T-helper 17 cell (primary cell): ENCODE measurements around the gene AMBP. TPM values are rescaled to one million over a fixed set of nuclear protein-coding genes. Genes with fewer than 3 reads are reported as not detected.

ENCODE experiments used
- ATAC-seq: fragments of 150-1000 bp; cut with Tn5 transposase; 2 replicates; pipeline ENCODE4 v1.10.0; 2021; ENCODE audit warnings: mild to moderate bottlenecking, moderate library complexity
- DNase-seq, 3 donors: peaks; one replicate each; pipeline versions ENCODE4 v3.0.0 to v3.0.0-alpha.2; 2020 to 2021
- H3K9me3 ChIP-seq: one replicate; pipeline ENCODE4 v1.7.0; 2013; ENCODE audit warnings: low read length, mild to moderate bottlenecking; ENCODE audit not compliant: control insufficient read depth, poor library complexity, severe bottlenecking
- H3K27ac Mint-ChIP-seq: one replicate; pipeline ENCODE4 v1.8.0; 2022; ENCODE audit warnings: mild to moderate bottlenecking, moderate library complexity, mixed read lengths
- H3K27me3 Mint-ChIP-seq: one replicate; pipeline ENCODE4 v1.8.0; 2022; ENCODE audit warnings: mixed read lengths
- H3K36me3 Mint-ChIP-seq: one replicate; pipeline ENCODE4 v1.8.0; 2022; ENCODE audit warnings: low read depth, mixed read lengths
- H3K4me1 Mint-ChIP-seq: one replicate; pipeline ENCODE4 v1.8.0; 2022; ENCODE audit warnings: mild to moderate bottlenecking, mixed read lengths
- H3K4me3 Mint-ChIP-seq: one replicate; pipeline ENCODE4 v1.8.0; 2022; ENCODE audit warnings: mild to moderate bottlenecking, moderate library complexity, mixed read lengths
- total RNA-seq, 4 donors: library from RNA in 2 of 4; stranded (reverse) in 2 of 4; gene quantifications; one replicate each; pipeline ENCODE4 v1.2.3 and lab custom pipeline; 2022 to 2026

Gene AMBP
- total RNA-seq, 2 donors from 2014 or later, result not detected

DNA sequence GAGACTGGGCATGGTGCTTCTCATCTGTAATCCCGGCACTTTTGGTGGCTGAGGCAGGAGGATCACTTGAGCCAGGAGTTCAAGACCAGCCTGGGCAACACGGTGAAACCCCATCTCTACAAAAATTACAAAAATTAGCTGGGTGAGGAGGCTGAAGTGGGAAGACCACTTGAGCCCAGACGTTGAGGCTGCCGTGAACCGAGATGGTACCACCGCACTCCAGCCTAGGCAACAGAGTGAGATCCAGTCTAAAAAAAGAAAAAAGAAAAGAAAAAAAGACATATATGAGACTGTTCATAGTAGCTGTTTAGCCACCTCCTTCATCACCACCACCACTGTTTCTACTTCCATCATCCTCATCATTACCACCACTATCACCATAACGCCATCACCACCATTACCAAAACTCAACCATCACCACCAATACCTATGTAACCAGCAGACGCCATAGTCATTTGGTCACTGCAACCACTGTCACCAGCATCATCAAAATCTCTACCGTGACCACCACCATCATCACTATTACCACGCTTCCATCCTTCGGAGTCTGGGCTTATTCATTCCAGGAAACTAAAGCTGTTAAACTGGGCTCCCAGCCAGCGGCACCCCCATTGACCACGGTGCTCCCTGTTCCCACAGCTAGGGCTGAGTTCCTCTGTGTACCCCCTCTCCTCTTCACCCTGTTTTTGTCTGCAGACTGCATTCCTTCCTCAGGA, 29.3 kb upstream of the AMBP start:
- Mint-ChIP-seq H3K27ac (no peak overlapping the region), H3K27me3 (peaks cover 19% of the 10 kb centered on the region), H3K4me1 (peaks cover 5% of the 10 kb centered on the region), H3K36me3 (no peaks in the 10 kb centered on the region), H3K4me3 (no peak overlapping the region)
- DNase-seq (no peak), ATAC-seq (no peak)
- no peaks in the 10 kb centered on the region for H3K9me3 ChIP-seq

DNA sequence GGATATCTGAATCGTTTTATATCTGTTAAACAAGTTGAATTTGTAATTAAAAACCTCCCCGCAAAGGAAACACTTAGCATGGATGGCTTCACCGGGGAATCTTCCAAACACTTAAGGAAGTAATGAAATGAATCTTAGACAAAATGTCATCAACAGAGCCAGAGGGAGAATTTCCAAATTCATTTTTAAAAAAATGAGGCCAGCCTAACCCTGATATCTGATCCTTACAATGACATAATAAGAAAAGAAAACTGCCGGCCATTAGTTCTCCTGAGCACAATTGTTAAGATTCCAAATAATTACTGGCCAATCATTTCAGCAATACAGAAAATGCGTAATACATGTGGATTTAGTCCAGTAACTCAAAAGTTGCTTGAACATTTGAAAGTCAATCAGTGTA, 27.1 kb upstream of the AMBP start:
- no peaks in the 10 kb centered on the region for H3K9me3 ChIP-seq
- DNase-seq (no peak), ATAC-seq (no peak)
- H3K27me3 Mint-ChIP-seq, result peaks cover 7% of the 10 kb centered on the region
- H3K4me1 Mint-ChIP-seq, result peaks cover 5% of the 10 kb centered on the region
- no peak overlapping the region for H3K27ac Mint-ChIP-seq
- H3K4me3 Mint-ChIP-seq, result no peak overlapping the region
- H3K36me3 Mint-ChIP-seq, result no peaks in the 10 kb centered on the region

DNA sequence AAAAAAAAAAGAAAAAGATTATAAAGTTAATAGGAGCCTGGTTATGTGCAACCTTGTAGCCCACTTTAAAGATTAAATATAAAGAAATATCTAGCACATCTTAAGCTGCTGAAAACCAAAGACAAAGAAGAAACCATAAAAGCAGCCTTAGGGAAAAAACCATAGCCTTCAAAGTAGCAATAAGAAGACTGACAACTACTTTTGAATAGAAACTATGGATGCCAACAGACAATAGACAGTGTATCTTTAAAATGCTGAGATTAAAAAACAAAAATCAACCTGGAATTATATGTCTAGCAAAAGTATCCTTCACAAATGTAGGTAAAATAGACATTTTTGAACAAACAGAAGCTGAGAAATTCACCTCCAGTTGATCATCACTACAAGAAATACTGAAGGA, 24.4 kb upstream of the AMBP start:
- no peaks in the 10 kb centered on the region for H3K9me3 ChIP-seq
- Mint-ChIP-seq H3K27ac (no peak overlapping the region), H3K36me3 (no peaks in the 10 kb centered on the region), H3K4me1 (peaks cover 5% of the 10 kb centered on the region), H3K4me3 (no peak overlapping the region), H3K27me3 (peaks cover 12% of the 10 kb centered on the region)
- DNase-seq, result no peak
- no peak for ATAC-seq

DNA sequence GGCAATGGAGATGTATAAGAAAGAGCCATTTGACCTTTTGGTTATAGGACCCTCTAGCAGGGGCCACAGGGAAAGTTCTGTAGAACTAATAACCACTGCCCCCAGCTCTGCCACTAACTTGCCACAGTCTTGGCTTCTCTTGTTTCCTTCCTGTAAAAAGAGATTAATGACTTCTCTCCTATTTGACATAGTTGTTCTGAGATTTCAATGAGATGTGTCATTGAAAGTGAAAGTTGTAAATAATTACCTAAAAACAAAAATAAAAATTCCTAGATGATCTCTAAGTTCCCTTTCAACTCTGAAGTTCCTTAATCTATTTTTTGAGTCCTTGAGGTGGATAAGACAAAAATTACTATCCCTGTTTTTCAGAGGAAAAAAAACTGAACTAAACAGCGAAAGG, 22.4 kb upstream of the AMBP start:
- Mint-ChIP-seq H3K36me3 (peaks cover 6% of the 10 kb centered on the region), H3K4me3 (no peak overlapping the region), H3K4me1 (peaks cover 12% of the 10 kb centered on the region), H3K27me3 (peaks cover 31% of the 10 kb centered on the region), H3K27ac (no peak overlapping the region)
- no peak for ATAC-seq
- DNase-seq, result no peak
- no peaks in the 10 kb centered on the region for H3K9me3 ChIP-seq

DNA sequence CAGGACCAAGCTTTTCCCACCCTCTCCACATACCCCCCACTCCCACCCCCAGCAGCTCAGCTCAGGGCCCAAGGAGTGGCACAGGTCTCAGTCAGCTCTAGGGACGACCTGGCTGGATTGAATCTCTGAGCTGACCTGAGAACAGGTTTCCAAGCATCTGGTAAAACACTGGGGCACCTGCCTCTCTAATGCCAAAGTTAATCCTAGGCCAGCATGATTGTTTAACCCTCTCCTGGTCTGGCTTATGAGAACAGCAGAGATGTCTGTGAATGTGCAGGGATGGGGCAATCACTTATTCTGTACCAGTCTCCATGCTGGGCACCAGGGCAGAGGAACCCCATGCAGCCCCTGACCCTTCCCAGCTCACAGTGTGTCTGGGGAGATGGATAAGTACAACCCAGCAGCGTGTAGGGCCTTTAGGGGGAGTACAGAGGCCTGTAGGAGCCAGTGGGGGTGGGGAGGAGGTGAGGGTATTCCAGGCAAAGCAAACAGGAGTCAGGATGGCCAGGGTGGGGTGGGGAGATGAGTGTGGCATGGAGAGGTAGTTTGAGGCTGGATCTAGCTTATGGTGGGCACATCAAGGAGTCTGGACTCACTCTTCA, 21.7 kb upstream of the AMBP start:
- DNase-seq (no peak), ATAC-seq (no peak)
- H3K9me3 ChIP-seq, result no peaks in the 10 kb centered on the region
- Mint-ChIP-seq H3K36me3 (peaks cover 6% of the 10 kb centered on the region), H3K27me3 (peaks cover 39% of the 10 kb centered on the region), H3K4me1 (peaks cover 12% of the 10 kb centered on the region), H3K4me3 (no peak overlapping the region), H3K27ac (no peak overlapping the region)

DNA sequence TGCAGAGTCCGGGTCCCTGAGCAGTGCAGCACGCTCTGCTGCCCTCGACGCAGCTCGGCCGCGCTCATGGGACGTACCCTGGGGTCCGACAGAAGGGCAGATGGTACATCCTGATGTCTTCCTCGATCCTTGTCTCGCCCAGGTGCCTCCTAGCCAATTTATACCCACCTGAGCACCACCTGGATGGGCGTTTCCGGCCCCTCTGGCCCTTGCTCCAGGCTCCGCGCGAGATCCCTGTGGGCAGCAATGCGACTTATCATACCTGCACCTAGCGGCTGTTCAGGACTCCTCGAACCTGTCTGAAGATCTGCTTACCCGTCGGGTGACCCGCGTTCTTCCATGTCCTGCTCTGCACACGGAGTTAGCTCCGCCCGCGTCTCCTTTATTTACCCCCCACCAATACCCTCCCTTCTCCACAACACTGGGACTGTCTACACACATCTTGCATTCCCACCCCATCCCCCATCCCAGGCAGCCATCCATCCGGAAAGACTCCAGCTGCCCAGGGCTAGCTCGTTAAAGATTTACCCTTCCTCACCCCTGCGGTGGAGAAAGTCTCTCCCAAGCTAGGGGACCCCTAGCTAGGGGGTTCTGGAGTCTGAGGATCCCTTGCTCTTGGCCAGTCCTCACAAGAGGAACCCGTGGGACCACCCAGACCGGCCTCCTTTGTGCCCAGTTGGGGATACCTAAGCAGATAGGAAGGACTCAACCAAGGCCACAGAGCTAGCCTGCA, 21.0 kb upstream of the AMBP start, which contains the start of gene KIF12:
Gene KIF12 (minus strand): TSS at position 357 of the 733 bp plus-strand sequence. CDS start 16 bp downstream, at position 341.
- Mint-ChIP-seq H3K36me3 (peaks cover 7% of the 10 kb centered on the region), H3K4me1 (peaks cover 12% of the 10 kb centered on the region), H3K4me3 (peak within 1 kb of the TSS; percentile 65), H3K27me3 (peaks cover 44% of the 10 kb centered on the region), H3K27ac (no peak within 1 kb of the TSS)
- ATAC-seq (no peak), DNase-seq (no peak)
- H3K9me3 ChIP-seq, result no peaks in the 10 kb centered on the region

DNA sequence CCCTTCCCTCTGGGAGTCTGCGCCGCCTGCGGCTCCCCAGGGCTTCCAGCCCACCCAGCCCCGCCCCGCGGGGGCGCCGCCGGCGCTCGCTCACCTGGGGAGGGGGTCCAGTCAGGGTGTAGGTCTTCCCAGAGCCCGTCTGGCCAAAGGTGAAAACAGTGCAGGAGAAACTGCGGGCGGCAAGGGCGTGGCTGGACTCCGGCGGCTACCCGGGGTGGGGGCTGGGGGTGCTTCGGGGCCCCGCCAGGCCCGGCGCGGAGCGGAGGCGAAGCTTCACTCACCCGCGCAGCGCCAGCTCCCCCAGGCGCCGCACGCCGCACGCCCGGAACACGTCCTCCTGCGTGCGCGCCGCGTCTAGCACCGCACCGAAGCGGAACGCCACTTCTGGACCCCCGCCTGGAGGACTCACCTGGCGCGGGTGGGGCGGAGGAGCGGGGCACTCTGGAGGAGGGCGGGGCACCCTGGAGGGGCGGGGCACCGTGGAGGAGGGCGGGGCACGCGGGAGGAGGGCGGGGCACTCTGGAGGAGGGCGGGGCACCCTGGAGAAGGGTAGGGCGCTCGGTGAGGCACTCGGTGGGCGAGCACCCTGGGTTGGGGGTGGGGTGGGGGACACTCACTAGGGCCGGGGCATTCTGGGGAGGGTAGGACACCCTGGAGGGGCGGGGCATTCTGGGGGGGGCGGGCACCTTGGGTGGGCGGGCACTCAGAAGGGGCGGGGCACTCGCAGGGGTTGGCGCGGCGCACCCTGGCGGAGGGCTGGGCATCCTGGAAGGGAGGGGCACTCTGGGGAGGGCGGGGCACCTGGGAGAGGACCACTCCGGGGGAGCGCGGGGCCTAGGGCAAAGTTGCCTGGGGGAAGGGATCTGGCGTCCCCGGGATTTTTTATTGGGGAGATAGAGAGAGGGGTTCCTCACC, 20.2 kb upstream of the AMBP start:
- Mint-ChIP-seq H3K4me1 (peaks cover 12% of the 10 kb centered on the region), H3K27ac (no peak overlapping the region), H3K36me3 (peaks cover 7% of the 10 kb centered on the region), H3K4me3 (no peak overlapping the region), H3K27me3 (peaks cover 48% of the 10 kb centered on the region)
- H3K9me3 ChIP-seq, result no peaks in the 10 kb centered on the region
- ATAC-seq (peak; percentile 71), DNase-seq (no peak)

DNA sequence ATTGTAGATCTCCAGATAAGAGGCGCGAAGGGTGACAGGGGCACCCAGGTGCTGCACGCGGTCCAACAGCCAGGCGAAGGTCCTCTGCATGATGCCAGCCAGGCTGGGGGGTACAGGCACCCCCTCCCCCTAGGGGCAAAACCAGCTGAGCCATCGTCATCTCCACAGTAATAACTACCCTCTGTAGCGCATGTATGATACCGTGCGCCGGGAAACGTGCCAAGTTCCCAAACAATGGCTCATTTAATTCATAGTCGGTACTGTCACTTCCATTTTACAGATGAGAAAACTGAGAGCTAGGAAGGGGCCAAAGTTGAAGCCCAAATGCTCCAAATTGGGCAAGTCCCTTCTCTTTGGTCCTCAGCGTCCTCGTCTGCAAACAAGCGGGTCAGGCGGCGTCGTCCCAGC, 19.5 kb upstream of the AMBP start:
- Mint-ChIP-seq H3K27me3 (peaks cover 48% of the 10 kb centered on the region), H3K27ac (no peak overlapping the region), H3K4me1 (peaks cover 12% of the 10 kb centered on the region), H3K4me3 (peak overlapping the region; percentile 59), H3K36me3 (peaks cover 7% of the 10 kb centered on the region)
- H3K9me3 ChIP-seq, result no peaks in the 10 kb centered on the region
- no peak for DNase-seq
- ATAC-seq, result no peak

DNA sequence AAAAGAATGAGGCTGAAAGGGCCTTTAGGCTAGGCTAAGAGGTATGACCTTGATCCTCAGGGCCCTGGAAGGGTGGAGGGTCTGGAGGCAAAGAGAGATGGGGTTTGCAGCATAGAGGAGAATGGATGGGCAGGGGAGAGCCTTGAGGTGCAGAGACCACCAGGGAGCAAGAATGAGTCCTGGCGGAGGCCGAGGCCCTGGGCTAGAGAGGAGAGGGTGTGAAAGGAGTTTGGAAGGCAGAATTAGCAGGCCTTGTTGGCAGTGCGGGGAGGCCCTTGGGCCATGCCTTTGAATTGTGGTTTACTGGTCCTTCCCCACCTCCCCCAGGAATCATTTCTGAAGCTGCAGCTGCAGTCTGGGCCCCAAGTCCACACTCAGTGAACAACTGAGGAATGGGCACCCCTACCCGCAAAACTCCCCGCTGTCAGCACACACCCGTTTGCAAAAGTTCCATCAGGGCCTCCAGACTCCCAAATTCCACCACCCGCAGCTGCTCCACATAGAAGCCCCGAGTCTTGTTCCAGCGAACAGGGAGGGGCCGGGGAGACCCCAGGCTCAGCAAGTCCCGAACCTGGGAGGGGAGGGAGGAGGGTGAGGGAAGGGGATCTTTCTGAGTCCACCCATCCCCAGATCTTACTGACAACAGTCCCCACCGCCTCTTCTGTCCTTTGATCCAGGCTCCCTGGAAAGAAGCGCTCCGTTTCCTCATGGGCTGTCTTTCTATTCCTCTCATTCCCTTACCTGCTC, 18.9 kb upstream of the AMBP start:
- ATAC-seq (no peak), DNase-seq (no peak)
- Mint-ChIP-seq H3K36me3 (peaks cover 7% of the 10 kb centered on the region), H3K4me3 (peak overlapping the region; percentile 74), H3K27ac (no peak overlapping the region), H3K4me1 (peaks cover 12% of the 10 kb centered on the region), H3K27me3 (peaks cover 48% of the 10 kb centered on the region)
- H3K9me3 ChIP-seq, result no peaks in the 10 kb centered on the region

DNA sequence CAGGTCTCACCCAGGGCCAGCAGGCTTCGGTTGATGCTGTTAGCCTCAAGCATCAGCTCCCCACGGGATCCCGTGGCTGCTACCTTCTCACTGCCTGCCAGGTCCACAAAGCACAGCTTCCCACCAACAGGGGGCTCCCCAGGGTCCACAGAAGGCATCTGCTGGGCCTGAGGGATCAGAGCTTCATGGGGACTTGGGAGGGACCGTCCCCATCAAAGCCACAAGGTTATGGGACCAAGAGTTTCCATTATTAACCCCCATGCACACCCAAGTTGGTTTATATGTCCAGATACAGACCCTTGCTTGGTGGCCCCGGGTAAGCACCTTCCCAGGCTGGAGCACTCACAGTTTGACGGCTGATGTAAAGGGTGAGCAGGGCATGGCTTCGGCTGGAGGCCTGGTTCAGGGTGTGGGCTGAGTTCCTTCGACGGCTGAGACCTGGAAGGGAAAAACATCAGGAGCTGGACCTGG, 18.0 kb upstream of the AMBP start:
- ATAC-seq (no peak), DNase-seq (no peak)
- peaks cover 52% of the 10 kb centered on the region for H3K27me3 Mint-ChIP-seq
- H3K4me1 Mint-ChIP-seq, result peaks cover 12% of the 10 kb centered on the region
- no peaks in the 10 kb centered on the region for H3K9me3 ChIP-seq
- H3K36me3 Mint-ChIP-seq, result peaks cover 7% of the 10 kb centered on the region
- H3K27ac Mint-ChIP-seq, result no peak overlapping the region
- H3K4me3 Mint-ChIP-seq, result no peak overlapping the region

DNA sequence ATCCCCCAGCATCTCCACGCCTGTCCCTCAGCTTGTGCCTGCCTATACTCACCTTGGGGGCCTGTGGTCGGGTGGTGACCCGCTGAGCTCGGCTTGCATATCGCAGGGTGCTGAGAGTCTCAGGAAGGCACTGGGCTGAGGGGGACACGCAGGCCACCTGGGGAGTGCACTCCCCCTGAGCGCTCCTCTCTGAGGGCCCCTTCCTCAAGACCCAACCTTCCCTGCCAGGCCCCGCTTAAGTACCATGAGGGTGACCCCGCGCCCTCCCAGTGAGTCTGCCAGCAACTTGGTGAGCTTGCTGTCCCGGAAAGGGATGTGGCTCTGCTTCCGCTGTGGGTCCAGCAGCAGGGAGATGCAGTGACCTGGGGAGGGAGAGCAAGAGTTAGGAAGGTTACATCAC, 16.9 kb upstream of the AMBP start:
- H3K27me3 Mint-ChIP-seq, result peaks cover 57% of the 10 kb centered on the region
- no peaks in the 10 kb centered on the region for H3K9me3 ChIP-seq
- peaks cover 10% of the 10 kb centered on the region for H3K36me3 Mint-ChIP-seq
- H3K4me3 Mint-ChIP-seq, result no peak overlapping the region
- no peak for ATAC-seq
- peaks cover 12% of the 10 kb centered on the region for H3K4me1 Mint-ChIP-seq
- DNase-seq, result no peak
- no peak overlapping the region for H3K27ac Mint-ChIP-seq

DNA sequence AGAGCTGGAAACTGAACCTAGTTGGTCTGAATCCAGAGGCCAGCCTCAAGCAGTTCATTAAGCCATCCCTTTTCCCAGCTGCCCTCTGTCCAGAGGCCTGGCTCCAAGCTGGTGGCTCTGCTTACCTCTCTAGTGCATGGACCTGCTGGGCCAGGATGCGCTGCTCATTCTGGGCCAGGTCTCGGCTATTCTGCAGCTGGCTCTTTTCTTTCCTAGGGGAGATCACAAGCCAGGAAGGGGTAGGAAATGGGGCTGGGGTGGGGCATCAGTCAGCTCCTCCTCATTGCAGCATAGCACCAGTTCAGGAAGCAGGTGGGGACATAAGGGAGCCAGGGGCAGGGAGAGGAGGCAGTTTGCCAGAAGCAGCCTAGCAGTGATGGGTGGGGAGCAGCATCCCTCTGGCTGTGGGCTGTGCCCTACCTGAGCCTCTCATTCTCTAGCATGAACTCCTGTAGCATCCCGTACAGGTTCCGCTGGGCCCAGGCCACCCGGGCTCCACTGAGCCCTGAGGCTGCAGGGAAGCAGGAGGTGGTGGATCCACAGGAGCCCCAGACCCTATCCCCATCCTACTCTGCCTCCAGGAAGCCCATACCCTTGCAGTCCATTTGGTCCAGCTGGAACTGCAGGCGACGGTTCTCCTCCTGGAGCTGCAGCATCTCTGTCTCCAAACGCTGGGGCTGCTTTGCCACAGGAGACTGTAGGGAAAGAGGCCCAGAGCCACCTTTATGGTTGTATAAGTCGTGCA, 15.8 kb upstream of the AMBP start:
- no peak for DNase-seq
- ATAC-seq, result no peak
- Mint-ChIP-seq H3K4me3 (no peak overlapping the region), H3K4me1 (peaks cover 10% of the 10 kb centered on the region), H3K27ac (no peak overlapping the region), H3K36me3 (peaks cover 10% of the 10 kb centered on the region), H3K27me3 (peaks cover 57% of the 10 kb centered on the region)
- no peaks in the 10 kb centered on the region for H3K9me3 ChIP-seq
